ENCODE data around the gene BAD. TPM values are rescaled to one million over a fixed set of nuclear protein-coding genes. Genes with fewer than 3 reads are reported as not detected.

Gene BAD
- total and polyA plus RNA-seq, 2 donors (not counting 1 experiment from before 2014, with no cell fraction given) = 24.0 to 39.1 TPM

GRCh38 chr11:64268893-64269539, 15.4 kb downstream of the BAD start:
- TF ChIP-seq CTCF (IDR thresholded peaks at IDR 0.05) (no peak), EZH2 (IDR thresholded peaks at IDR 0.05; ENCODE audit: borderline replicate concordance, insufficient read depth, low read depth, low read length, poor library complexity, severe bottlenecking) (no peak)

More at GRCh38 chr11:64268893-64269539, 15.4 kb downstream of the BAD start:
- Mint-ChIP-seq H3K27me3 (no peaks in the 10 kb centered on the region), H3K27ac (peak overlapping the region; percentile 99), H3K4me1 (peaks cover 19% of the 10 kb centered on the region), H3K9me3 (ENCODE audit: insufficient read depth) (no peaks in the 10 kb centered on the region), H3K4me3 (peak overlapping the region; percentile 100)
- peak overlapping the region; percentile 92 for H3K4me2 ChIP-seq (replicated peaks; ENCODE audit: low read depth, low read length, poor library complexity, severe bottlenecking)
- under 1% methylated on average over 34 of the region's 34 CpGs for whole genome bisulfite sequencing (ENCODE audit: insufficient coverage)
- H4K20me1 ChIP-seq (ENCODE audit: control insufficient read depth, insufficient read depth, low read length, poor library complexity, severe bottlenecking) = no peaks in the 10 kb centered on the region
- peak overlapping the region; percentile 89 to 91 for H3K27ac ChIP-seq (ENCODE audit: low read length in 2 of 2)
- peak overlapping the region; percentile 75 for H2AFZ ChIP-seq (ENCODE audit: insufficient read depth, low read depth, low read length, poor library complexity, severe bottlenecking)
- peak overlapping the region; percentile 76 for H3K9ac ChIP-seq (ENCODE audit: low read length)
- ChIA-PET CTCF (interaction anchor here (0.8 to 5.7 kb wide), 7 partner anchors 12 to 64 kb away, joined by 3 to 73 read pairs (median 11); partner anchors contain the start of genes CATSPERZ, ESRRA, FERMT3 and PLCB3), POLR2A (interaction anchor here (0.6 to 4.6 kb wide), 13 partner anchors 15 to 1624 kb away, joined by 3 to 67 read pairs (median 7); partner anchors contain the start of genes BAD, CCDC88B, FERMT3 and GPR137)
- peaks cover 0 to 3% (median 0%) of the 10 kb centered on the region in 3 donors for H3K9me3 ChIP-seq (ENCODE audit: control extremely low read depth in 1 of 3, control insufficient read depth in 2 of 3, insufficient read depth in 1 of 3, low read length in 2 of 3)
- H3K4me1 ChIP-seq (ENCODE audit: control insufficient read depth in 2 of 2, insufficient read depth in 2 of 2, low read length in 2 of 2) = peaks cover 14 to 29% of the 10 kb centered on the region in 2 donors
- peak overlapping the region; percentile 40 to 96 (median 83) for H3K4me3 ChIP-seq (ENCODE audit: control extremely low read depth in 1 of 5, extremely low read depth in 1 of 5, insufficient read depth in 1 of 5, low read depth in 2 of 5, low read length in 4 of 5)
- H3K36me3 ChIP-seq (replicated peaks in 1 of 2; ENCODE audit: control extremely low read depth in 1 of 2, control insufficient read depth in 1 of 2, extremely low read depth in 1 of 2, insufficient read depth in 2 of 2, low read length in 1 of 2) = no peaks in the 10 kb centered on the region
- H3K27me3 ChIP-seq (replicated peaks in 1 of 4; ENCODE audit: control extremely low read depth in 1 of 4, control insufficient read depth in 3 of 4, insufficient read depth in 4 of 4, low read length in 3 of 4) = no peaks in the 10 kb centered on the region
- no peaks in the 10 kb centered on the region for H3K79me2 ChIP-seq (ENCODE audit: control insufficient read depth, insufficient read depth, low read length)
- ATAC-seq (ENCODE audit: low read depth) = peak; percentile 0
- intact Hi-C loops (cut with micrococcal nuclease) = loop anchor here (1.0 kb wide), 6 partner anchors 18 to 84 kb away; partner anchors contain the start of genes FKBP2, NUDT22, PLCB3 and TRPT1
- no peak for DNase-seq

All from B cell (primary cell).